CD4-positive, CD25-positive, alpha-beta regulatory T cell (primary cell): Measurements from ENCODE around the gene HYDIN. TPM values are rescaled to one million over a fixed set of nuclear protein-coding genes. Genes with fewer than 3 reads are reported as not detected.
A peak's percentile ranks its signal among the peaks of the same experiment; 100 is the strongest.

Source experiments
- ATAC-seq, 2 donors: fragments of 150-1000 bp; cut with Tn5 transposase; one replicate each; pipeline ENCODE4 v1.10.0; 2021; ENCODE audit warnings: low read depth in 2 of 2, moderate number of reproducible peaks in 2 of 2, moderate library complexity in 1 of 2
- DNase-seq, 3 donors: peaks; one replicate each; pipeline versions ENCODE4 v3.0.0 to v3.0.0-alpha.2; 2012 to 2022; ENCODE audit warnings: mixed read lengths in 1 of 3
- H3K27ac ChIP-seq: one replicate; pipeline ENCODE4 v1.7.0; 2013; ENCODE audit warnings: mild to moderate bottlenecking, low read length; ENCODE audit not compliant: insufficient read depth, poor library complexity, severe bottlenecking
- H3K27me3 ChIP-seq: one replicate; pipeline ENCODE4 v1.7.0; 2013; ENCODE audit warnings: low read length; ENCODE audit not compliant: control insufficient read depth, insufficient read depth
- H3K36me3 ChIP-seq: one replicate; pipeline ENCODE4 v1.7.0; 2013; ENCODE audit warnings: mild to moderate bottlenecking, low read length, moderate library complexity; ENCODE audit not compliant: control insufficient read depth, insufficient read depth
- H3K4me1 ChIP-seq: 2 replicates; pipeline ENCODE4 v1.7.0; 2013; ENCODE audit warnings: mild to moderate bottlenecking, low read length; ENCODE audit not compliant: insufficient read depth, control insufficient read depth, poor library complexity, severe bottlenecking
- H3K4me3 ChIP-seq: one replicate; pipeline ENCODE4 v1.7.0; 2013; ENCODE audit warnings: low read depth, mild to moderate bottlenecking, low read length, moderate library complexity
- H3K9me3 ChIP-seq, 2 experiments: 1 replicate in 1 of 2; 2 replicates in 1 of 2; pipeline ENCODE4 v1.7.0; 2013; ENCODE audit warnings: low read length in 2 of 2, mild to moderate bottlenecking in 1 of 2, moderate library complexity in 1 of 2; ENCODE audit not compliant: control insufficient read depth in 2 of 2
- H3K27ac Mint-ChIP-seq, 3 donors: one replicate each; pipeline ENCODE4 v1.8.0; 2020 to 2022; ENCODE audit warnings: mild to moderate bottlenecking in 3 of 3, mixed read lengths in 3 of 3, moderate library complexity in 2 of 3
- H3K27me3 Mint-ChIP-seq: one replicate; pipeline ENCODE4 v1.8.0; 2022; ENCODE audit warnings: mild to moderate bottlenecking, mixed read lengths
- H3K36me3 Mint-ChIP-seq: one replicate; pipeline ENCODE4 v1.8.0; 2020; ENCODE audit warnings: mixed read lengths
- H3K4me1 Mint-ChIP-seq, 4 donors: one replicate each; pipeline ENCODE4 v1.8.0; 2020 to 2022; ENCODE audit warnings: mixed read lengths in 4 of 4, mild to moderate bottlenecking in 1 of 4
- H3K4me3 Mint-ChIP-seq, 4 donors: one replicate each; pipeline ENCODE4 v1.8.0; 2020 to 2022; ENCODE audit warnings: mild to moderate bottlenecking in 4 of 4, mixed read lengths in 4 of 4, moderate library complexity in 3 of 4
- H3K9me3 Mint-ChIP-seq, 7 donors: one replicate each; pipeline ENCODE4 v1.8.0; 2020 to 2022; ENCODE audit warnings: mixed read lengths in 7 of 7, mild to moderate bottlenecking in 3 of 7, moderate library complexity in 2 of 7
- polyA plus RNA-seq, 4 donors: library from polyadenylated mRNA; unstranded; fragments of 300-500 nt; fragmentation: Illumina TruSeq; gene quantifications; one replicate each; pipeline ENCODE4 v1.2.3, GENCODE V29; 2021
- total RNA-seq: library from RNA; stranded (reverse); gene quantifications from one replicate; pipeline ENCODE4 v1.2.3, GENCODE V29; 2022

The HYDIN gene
- total and polyA plus RNA-seq, 5 donors from 2014 or later = not detected

- no peak for DNase-seq
- no peak overlapping the region for H3K4me3 Mint-ChIP-seq
- Histone ChIP-seq H3K9me3 (no peaks in the 10 kb centered on the region), H3K4me1 (no peaks in the 10 kb centered on the region), H3K4me3 (no peak overlapping the region), H3K36me3 (no peaks in the 10 kb centered on the region), H3K27ac (no peak overlapping the region), H3K27me3 (peaks cover 6% of the 10 kb centered on the region)
- H3K9me3 Mint-ChIP-seq = peaks cover 0 to 7% (median 2%) of the 10 kb centered on the region in 7 donors
- ATAC-seq = no peak
- H3K4me1 Mint-ChIP-seq = no peaks in the 10 kb centered on the region
- H3K36me3 Mint-ChIP-seq = no peaks in the 10 kb centered on the region
- no peak overlapping the region for H3K27ac Mint-ChIP-seq
- peaks cover 15% of the 10 kb centered on the region for H3K27me3 Mint-ChIP-seq
Measured at GRCh38 chr16:71218306-71218963, 12.1 kb downstream of the HYDIN start.

- Mint-ChIP-seq H3K27me3 (peaks cover 15% of the 10 kb centered on the region), H3K27ac (no peak overlapping the region), H3K36me3 (no peaks in the 10 kb centered on the region), H3K4me3 (no peak overlapping the region), H3K9me3 (peaks cover 0 to 6% (median 2%) of the 10 kb centered on the region in 7 donors), H3K4me1 (no peaks in the 10 kb centered on the region)
- no peak overlapping the region for H3K27ac ChIP-seq
- DNase-seq (no peak), ATAC-seq (no peak)
- peaks cover 6% of the 10 kb centered on the region for H3K27me3 ChIP-seq
- H3K36me3 ChIP-seq = no peaks in the 10 kb centered on the region
- no peaks in the 10 kb centered on the region for H3K9me3 ChIP-seq
- H3K4me1 ChIP-seq = no peaks in the 10 kb centered on the region
- H3K4me3 ChIP-seq = no peak overlapping the region
Measured at GRCh38 chr16:71217506-71217905, 13.0 kb downstream of the HYDIN start.

GRCh38 chr16:71216714-71217113 is 13.8 kb downstream of the HYDIN start:
- no peaks in the 10 kb centered on the region for H3K4me1 ChIP-seq
- H3K27ac Mint-ChIP-seq = no peak overlapping the region
- DNase-seq = no peak
- H3K9me3 ChIP-seq = no peaks in the 10 kb centered on the region
- H3K4me3 ChIP-seq = no peak overlapping the region
- peaks cover 0 to 1% (median 0%) of the 10 kb centered on the region in 7 donors for H3K9me3 Mint-ChIP-seq
- H3K27me3 Mint-ChIP-seq = peaks cover 12% of the 10 kb centered on the region
- no peaks in the 10 kb centered on the region for H3K36me3 Mint-ChIP-seq
- H3K4me1 Mint-ChIP-seq = no peaks in the 10 kb centered on the region
- no peak overlapping the region for H3K27ac ChIP-seq
- no peak overlapping the region for H3K4me3 Mint-ChIP-seq
- ATAC-seq = no peak
- H3K36me3 ChIP-seq = no peaks in the 10 kb centered on the region
- peaks cover 6% of the 10 kb centered on the region for H3K27me3 ChIP-seq

GRCh38 chr16:71214746-71215381 is 15.7 kb downstream of the HYDIN start:
- no peak overlapping the region for H3K4me3 Mint-ChIP-seq
- no peak overlapping the region for H3K4me3 ChIP-seq
- H3K9me3 Mint-ChIP-seq = peaks cover 0 to 4% (median 3%) of the 10 kb centered on the region in 7 donors
- peaks cover 4% of the 10 kb centered on the region for H3K27me3 ChIP-seq
- H3K27ac Mint-ChIP-seq = peak overlapping the region in 1 of 3 donors; percentile 50
- no peaks in the 10 kb centered on the region for H3K4me1 ChIP-seq
- no peaks in the 10 kb centered on the region for H3K36me3 ChIP-seq
- H3K4me1 Mint-ChIP-seq = no peaks in the 10 kb centered on the region
- DNase-seq (no peak), ATAC-seq (no peak)
- peaks cover 0 to 2% of the 10 kb centered on the region in 2 experiments for H3K9me3 ChIP-seq
- H3K36me3 Mint-ChIP-seq = no peaks in the 10 kb centered on the region
- H3K27me3 Mint-ChIP-seq = peaks cover 16% of the 10 kb centered on the region
- no peak overlapping the region for H3K27ac ChIP-seq

DNA sequence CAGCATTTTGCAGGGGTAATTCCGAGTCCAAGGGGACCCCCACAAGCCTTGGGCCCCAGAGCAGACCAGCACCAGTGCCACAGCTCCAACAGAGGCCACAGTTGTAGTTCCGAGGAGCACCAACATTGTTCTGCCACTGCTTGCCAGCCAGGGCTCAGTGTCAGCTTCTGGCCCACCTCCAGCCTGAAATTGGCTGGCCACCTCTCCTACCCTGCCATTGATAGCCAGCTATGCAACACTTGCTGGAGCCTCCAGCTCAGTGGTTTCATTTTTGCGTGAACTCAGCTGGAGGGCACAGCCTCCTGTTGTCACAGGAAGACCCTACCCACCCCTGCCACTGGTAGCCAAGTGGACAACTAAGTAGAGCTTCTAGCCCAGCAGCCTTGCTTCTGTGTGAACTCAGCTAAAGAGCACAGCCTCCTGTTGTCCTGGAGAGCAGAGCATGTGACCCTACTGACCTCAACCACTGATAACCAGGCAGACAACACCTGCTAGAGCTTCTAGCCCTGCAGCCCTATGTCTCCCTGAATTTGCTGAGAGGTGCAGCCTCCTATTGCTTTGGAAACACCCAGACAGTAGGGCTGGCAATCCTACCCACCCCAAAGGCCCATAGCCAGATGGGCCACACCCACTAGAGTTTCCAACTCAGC is 24.9 kb downstream of the HYDIN start:
- Mint-ChIP-seq H3K27ac (no peak overlapping the region), H3K4me1 (no peaks in the 10 kb centered on the region), H3K36me3 (no peaks in the 10 kb centered on the region), H3K27me3 (peaks cover 5% of the 10 kb centered on the region), H3K9me3 (peaks cover 0 to 38% (median 9%) of the 10 kb centered on the region in 7 donors), H3K4me3 (no peak overlapping the region)
- Histone ChIP-seq H3K4me1 (no peaks in the 10 kb centered on the region), H3K9me3 (peaks cover 10 to 14% of the 10 kb centered on the region in 2 experiments), H3K4me3 (no peak overlapping the region), H3K27ac (no peak overlapping the region), H3K36me3 (no peaks in the 10 kb centered on the region), H3K27me3 (peaks cover 7% of the 10 kb centered on the region)
- ATAC-seq (no peak), DNase-seq (no peak)

- no peak overlapping the region for H3K27ac Mint-ChIP-seq
- H3K9me3 Mint-ChIP-seq = peaks cover 2 to 37% (median 10%) of the 10 kb centered on the region in 7 donors
- H3K4me1 ChIP-seq = no peaks in the 10 kb centered on the region
Measured at GRCh38 chr16:71203631-71204030, 26.9 kb downstream of the HYDIN start.

DNA sequence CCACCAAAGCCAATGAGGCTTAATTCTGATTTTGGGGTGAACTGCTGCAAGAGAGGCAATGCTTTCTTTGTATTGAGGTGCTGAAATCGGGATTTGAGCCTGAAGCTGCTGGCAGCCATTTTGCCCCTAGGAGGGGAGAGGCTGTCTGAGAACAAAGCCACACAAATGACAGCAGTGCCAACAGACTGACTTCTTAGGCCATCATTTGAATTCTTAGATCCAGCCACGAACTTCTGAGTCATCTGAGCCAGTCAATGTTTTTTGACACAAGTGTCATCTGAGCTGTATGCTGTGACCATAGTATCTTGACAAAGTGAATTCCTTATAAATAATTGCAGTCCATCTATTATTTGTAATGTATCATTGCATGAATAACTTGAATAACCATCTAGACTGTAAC is 29.0 kb downstream of the HYDIN start:
- Mint-ChIP-seq H3K9me3 (peaks cover 0 to 23% (median 7%) of the 10 kb centered on the region in 7 donors), H3K36me3 (no peaks in the 10 kb centered on the region), H3K4me3 (no peak overlapping the region), H3K27me3 (peaks cover 6% of the 10 kb centered on the region), H3K4me1 (no peaks in the 10 kb centered on the region), H3K27ac (no peak overlapping the region)
- no peak for ATAC-seq
- Histone ChIP-seq H3K27ac (no peak overlapping the region), H3K36me3 (no peaks in the 10 kb centered on the region), H3K4me1 (no peaks in the 10 kb centered on the region), H3K4me3 (no peak overlapping the region), H3K27me3 (peaks cover 4% of the 10 kb centered on the region), H3K9me3 (peaks cover 7 to 8% of the 10 kb centered on the region in 2 experiments)
- no peak for DNase-seq

More at GRCh38 chr16:71203631-71204030, 26.9 kb downstream of the HYDIN start:
- peaks cover 6% of the 10 kb centered on the region for H3K27me3 Mint-ChIP-seq
- ATAC-seq (no peak), DNase-seq (no peak)
- Histone ChIP-seq H3K27ac (no peak overlapping the region), H3K27me3 (peaks cover 7% of the 10 kb centered on the region), H3K9me3 (peaks cover 13 to 17% of the 10 kb centered on the region in 2 experiments), H3K4me3 (no peak overlapping the region), H3K36me3 (no peaks in the 10 kb centered on the region)
- no peaks in the 10 kb centered on the region for H3K36me3 Mint-ChIP-seq
- no peak overlapping the region for H3K4me3 Mint-ChIP-seq
- no peaks in the 10 kb centered on the region for H3K4me1 Mint-ChIP-seq
